MCF 10A (cell line): Measurements from ENCODE around the gene LYPLAL1. TPM values are rescaled to one million over a fixed set of nuclear protein-coding genes. Genes with fewer than 3 reads are reported as not detected.

Experiments
- BruUV-seq: library from RNA; stranded (reverse); fragments of 400-500 nt; replicated peaks from 2 replicates; lab custom pipeline; 2021; lab: Mats Ljungman, UMichigan
- CTCF ChIA-PET: fragments of 300-600 bp; sonication (Branson Sonifier 250); formaldehyde crosslinking; extraction: SDS; loops from one replicate; lab custom pipeline; 2021; ENCODE audit warnings: antibody characterized with exemption, inconsistent platforms; lab: Yijun Ruan, JAX
- POLR2A ChIA-PET: fragments of 300-600, 350-650 bp; sonication (Branson Sonifier 250); formaldehyde crosslinking; extraction: SDS; loops from one replicate; lab custom pipeline; 2020; ENCODE audit warnings: antibody characterized with exemption, inconsistent platforms; lab: Yijun Ruan, JAX
- DNase-seq: peaks from one replicate; pipeline ENCODE4 v3.0.0-alpha.2; 2018; ENCODE audit not compliant: unreplicated experiment
- H3K27ac Mint-ChIP-seq: one replicate; pipeline ENCODE4 v1.8.0; 2022; ENCODE audit warnings: mild to moderate bottlenecking, low read depth, mixed read lengths; ENCODE audit not compliant: unreplicated experiment
- H3K27me3 Mint-ChIP-seq: one replicate; pipeline ENCODE4 v1.8.0; 2022; ENCODE audit warnings: mixed read lengths; ENCODE audit not compliant: insufficient read depth, unreplicated experiment
- H3K36me3 Mint-ChIP-seq: one replicate; pipeline ENCODE4 v1.8.0; 2022; ENCODE audit warnings: mild to moderate bottlenecking, moderate library complexity, mixed read lengths; ENCODE audit not compliant: insufficient read depth, unreplicated experiment
- H3K4me1 Mint-ChIP-seq: one replicate; pipeline ENCODE4 v1.8.0; 2022; ENCODE audit warnings: mixed read lengths; ENCODE audit not compliant: insufficient read depth, unreplicated experiment
- H3K4me3 Mint-ChIP-seq: one replicate; pipeline ENCODE4 v1.8.0; 2022; ENCODE audit warnings: mild to moderate bottlenecking, moderate library complexity, mixed read lengths; ENCODE audit not compliant: unreplicated experiment
- H3K9me3 Mint-ChIP-seq: one replicate; pipeline ENCODE4 v1.8.0; 2022; ENCODE audit warnings: mixed read lengths; ENCODE audit not compliant: unreplicated experiment
- CTCF ChIP-seq: fragments of 200-600 bp; IDR thresholded peaks from one replicate; pipeline ENCODE4 v1.8.0; 2022; ENCODE audit warnings: antibody characterized with exemption, mild to moderate bottlenecking; ENCODE audit not compliant: unreplicated experiment
- intact Hi-C: fragments of 100-400 bp; cut with micrococcal nuclease; formaldehyde crosslinking; loops from 2 replicates; pipeline ENCODE4 v1.14.1; 2022
- total RNA-seq: library from RNA; stranded (reverse); gene quantifications from 2 replicates; pipeline ENCODE4 v1.2.3, GENCODE V29; 2022

The LYPLAL1 gene
- total RNA-seq, 1 experiment from 2014 or later, result 59.8 TPM

- no peak overlapping the region for H3K4me3 Mint-ChIP-seq
- intact Hi-C loops, result no loop called here
- no TSS peak for BruUV-seq
- DNase-seq, result no peak
- TF ChIP-seq CTCF, result no peak
- CTCF ChIA-PET, result no interaction called here
- H3K4me1 Mint-ChIP-seq, result no peaks in the 10 kb centered on the region
- POLR2A ChIA-PET, result interaction anchor here (0.6 kb wide), 1 partner anchor 36 kb away, joined by 3 read pairs; no protein-coding TSS in a partner anchor
- H3K27ac Mint-ChIP-seq, result no peak overlapping the region
- H3K9me3 Mint-ChIP-seq, result peaks cover 19% of the 10 kb centered on the region
- H3K27me3 Mint-ChIP-seq, result no peaks in the 10 kb centered on the region
- no peaks in the 10 kb centered on the region for H3K36me3 Mint-ChIP-seq
Observed at GRCh38 chr1:219138747-219139146, 34.9 kb upstream of the LYPLAL1 start.

DNA sequence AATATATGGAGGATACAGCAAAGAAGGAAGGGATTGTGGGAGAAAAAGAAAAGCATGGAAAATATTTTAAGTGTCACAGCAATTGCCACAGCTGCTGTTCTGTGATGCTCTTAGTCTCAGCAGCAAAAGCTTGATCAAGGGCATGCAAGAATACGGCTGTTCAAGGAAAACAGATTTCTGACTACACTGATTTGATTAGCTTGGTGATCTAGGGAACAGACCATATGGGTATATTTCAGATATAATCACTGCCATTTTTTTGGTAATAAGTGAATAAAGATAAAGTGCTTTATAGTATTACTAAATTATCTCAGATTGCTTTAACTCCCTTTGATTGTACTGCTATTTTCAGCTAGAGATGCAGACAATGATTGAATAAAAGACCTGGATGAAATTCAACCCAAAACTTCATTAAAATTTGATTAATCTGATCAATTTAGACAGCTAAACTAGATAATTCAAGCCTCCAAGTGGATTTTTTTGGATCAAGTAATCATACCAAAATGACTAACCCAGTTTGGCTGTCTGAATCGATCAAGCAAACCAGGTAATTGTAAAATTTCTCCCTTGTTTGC lies 33.3 kb upstream of the LYPLAL1 start:
- no peaks in the 10 kb centered on the region for H3K4me1 Mint-ChIP-seq
- ChIA-PET CTCF (interaction anchor here (0.6 to 1.1 kb wide), 2 partner anchors 22 to 39 kb away, joined by 3 to 4 read pairs; no protein-coding TSS in a partner anchor), POLR2A (no interaction called here)
- no peak for TF ChIP-seq CTCF
- no TSS peak for BruUV-seq
- H3K27ac Mint-ChIP-seq, result no peak overlapping the region
- H3K27me3 Mint-ChIP-seq, result no peaks in the 10 kb centered on the region
- no peak overlapping the region for H3K4me3 Mint-ChIP-seq
- intact Hi-C loops, result no loop called here
- peaks cover 18% of the 10 kb centered on the region for H3K9me3 Mint-ChIP-seq
- no peak for DNase-seq
- no peaks in the 10 kb centered on the region for H3K36me3 Mint-ChIP-seq

- Mint-ChIP-seq H3K36me3 (no peaks in the 10 kb centered on the region), H3K9me3 (no peaks in the 10 kb centered on the region), H3K4me1 (no peaks in the 10 kb centered on the region), H3K27ac (no peak overlapping the region), H3K4me3 (no peak overlapping the region), H3K27me3 (no peaks in the 10 kb centered on the region)
- CTCF ChIA-PET, result interaction anchor here (0.6 to 1.0 kb wide), 5 partner anchors 14 to 807 kb away, joined by 3 read pairs; no protein-coding TSS in a partner anchor
- TF ChIP-seq CTCF, result no peak
- no peak for DNase-seq
- intact Hi-C loops, result no loop called here
- BruUV-seq, result no TSS peak
- POLR2A ChIA-PET, result interaction anchor here (0.7 kb wide), 1 partner anchor 25 kb away, joined by 3 read pairs; no protein-coding TSS in a partner anchor
Observed at GRCh38 chr1:219143735-219144134, 29.9 kb upstream of the LYPLAL1 start.

- no peaks in the 10 kb centered on the region for H3K4me1 Mint-ChIP-seq
- H3K27me3 Mint-ChIP-seq, result no peaks in the 10 kb centered on the region
- no TSS peak for BruUV-seq
- H3K9me3 Mint-ChIP-seq, result no peaks in the 10 kb centered on the region
- H3K27ac Mint-ChIP-seq, result no peak overlapping the region
- no peak for TF ChIP-seq CTCF
- no peak overlapping the region for H3K4me3 Mint-ChIP-seq
- POLR2A ChIA-PET, result interaction anchor here (0.7 kb wide), 1 partner anchor 26 kb away, joined by 3 read pairs; no protein-coding TSS in a partner anchor
- CTCF ChIA-PET, result interaction anchor here (0.7 to 1.0 kb wide), 2 partner anchors 15 to 808 kb away, joined by 3 to 4 read pairs; no protein-coding TSS in a partner anchor
- intact Hi-C loops, result loop anchor here (5.0 kb wide), 1 partner anchor 103 kb away; no protein-coding TSS in a partner anchor
- DNase-seq, result no peak
- H3K36me3 Mint-ChIP-seq, result no peaks in the 10 kb centered on the region
Observed at GRCh38 chr1:219144658-219145315, 28.9 kb upstream of the LYPLAL1 start.
